HUES64 (cell line): ENCODE data around the gene HCN1.

ENCODE experiments used
- H3K27ac ChIP-seq: 2 replicates; pipeline ENCODE4 v1.7.0; 2013; ENCODE audit warnings: low read depth, low read length, inconsistent platforms
- H3K27me3 ChIP-seq: 2 replicates; pipeline ENCODE4 v1.6.1; 2013; ENCODE audit warnings: mild to moderate bottlenecking, low read length; ENCODE audit not compliant: insufficient read depth
- H3K36me3 ChIP-seq: 2 replicates; pipeline ENCODE4 v1.6.1; 2013; ENCODE audit warnings: mild to moderate bottlenecking, low read length; ENCODE audit not compliant: insufficient read depth
- H3K4me1 ChIP-seq: 2 replicates; pipeline ENCODE4 v1.6.1; 2013; ENCODE audit warnings: mild to moderate bottlenecking, low read length, moderate library complexity; ENCODE audit not compliant: insufficient read depth
- H3K4me3 ChIP-seq: 2 replicates; pipeline ENCODE4 v1.5.1; 2013; ENCODE audit warnings: mild to moderate bottlenecking, low read length, moderate library complexity
- H3K9ac ChIP-seq: 2 replicates; pipeline ENCODE4 v1.6.1; 2013; ENCODE audit warnings: mild to moderate bottlenecking, low read depth, low read length
- H3K9me3 ChIP-seq: 2 replicates; pipeline ENCODE4 v1.6.1; 2013; ENCODE audit warnings: low read depth, low read length; ENCODE audit not compliant: insufficient read depth
- WGBS: fragments of 150-250, 120-280 bp; methylation state at CpG from one replicate; pipeline ENCODE4 v1.1.7; 2013; ENCODE audit warnings: missing lambda C conversion rate; 5-methylcytosine and 5-hydroxymethylcytosine counted together

HCN1 gene

DNA sequence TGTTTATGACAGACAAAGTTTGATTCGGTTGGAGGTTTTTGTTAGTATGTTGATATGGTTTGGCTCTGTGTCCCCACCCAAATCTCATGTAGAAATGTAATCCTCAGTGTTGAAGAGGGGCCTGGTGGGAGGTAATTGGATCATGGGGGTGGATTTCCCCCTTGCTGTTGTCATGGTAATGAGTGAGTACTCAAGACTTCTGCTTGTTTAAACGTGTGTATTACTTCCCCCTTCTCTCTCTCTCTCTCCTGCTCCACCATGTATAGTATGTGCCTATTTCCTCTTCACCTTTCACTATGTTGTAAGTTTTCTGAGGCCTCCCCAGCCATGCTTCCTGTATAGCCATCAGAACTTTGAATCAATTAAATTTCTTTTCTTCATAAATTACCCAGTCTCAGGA is 415.1 kb downstream of the HCN1 start:
- Histone ChIP-seq H3K36me3 (peaks cover 2% of the 10 kb centered on the region), H3K9me3 (peaks cover 19% of the 10 kb centered on the region; the same call in 1 of the 2 replicates), H3K4me3 (no peak overlapping the region), H3K4me1 (peaks cover 38% of the 10 kb centered on the region), H3K27ac (no peak overlapping the region), H3K9ac (no peak overlapping the region), H3K27me3 (no peaks in the 10 kb centered on the region)
- 67% methylated on average over 2 of the region's 2 CpGs for WGBS

DNA sequence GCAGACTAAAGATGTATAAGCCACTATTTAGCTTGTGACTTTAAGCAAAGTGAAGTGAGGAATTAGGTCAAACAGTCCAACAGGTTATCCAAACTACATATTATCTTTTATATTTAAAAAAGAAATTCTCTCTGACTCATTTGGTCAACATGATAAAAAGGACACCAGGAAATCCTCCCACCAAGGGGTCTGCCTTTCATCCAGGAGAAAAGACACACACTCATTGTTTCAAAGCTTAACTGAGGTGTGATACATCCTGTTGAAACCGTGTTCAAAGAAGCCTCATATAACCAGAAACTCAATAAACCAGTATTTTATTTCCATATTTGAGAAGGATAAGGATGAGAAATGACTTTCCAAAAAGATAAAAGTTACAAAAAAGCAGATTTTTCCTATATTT is 417.1 kb downstream of the HCN1 start:
- no peak overlapping the region; the same call in 1 of the 2 replicates for H3K9ac ChIP-seq
- no CpG with 5 or more reads among the region's 1 CpG for WGBS

DNA sequence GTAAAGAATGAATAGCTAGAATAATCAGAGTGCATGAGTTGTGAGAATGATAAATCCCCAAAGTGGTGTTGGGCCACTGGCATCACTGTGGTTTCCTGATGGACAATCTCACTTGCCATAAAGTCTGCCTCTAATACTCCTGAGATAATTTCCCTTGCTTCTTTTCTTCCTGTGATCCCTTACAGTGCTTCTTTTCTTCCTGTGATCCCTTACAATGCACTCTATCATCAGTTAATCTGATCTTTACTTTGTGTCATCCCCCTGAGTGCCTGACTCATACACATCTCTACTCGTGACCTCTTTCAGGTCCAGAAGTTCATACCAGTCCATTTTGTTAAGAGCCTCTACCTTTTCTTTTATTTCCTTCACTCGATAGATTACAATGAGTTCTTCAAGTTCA is 418.3 kb downstream of the HCN1 start:
- Histone ChIP-seq H3K4me3 (no peak overlapping the region), H3K27me3 (no peaks in the 10 kb centered on the region), H3K9ac (no peak overlapping the region), H3K9me3 (peaks cover 17% of the 10 kb centered on the region; the same call in 1 of the 2 replicates), H3K4me1 (peaks cover 33% of the 10 kb centered on the region), H3K36me3 (peaks cover 2% of the 10 kb centered on the region), H3K27ac (no peak overlapping the region)
- 81% methylated on average over 1 of the region's 2 CpGs for WGBS

More for the DNA sequence above, 417.1 kb downstream of the HCN1 start:
- no peak overlapping the region for H3K4me3 ChIP-seq
- H3K27me3 ChIP-seq = no peaks in the 10 kb centered on the region
- peaks cover 2% of the 10 kb centered on the region for H3K36me3 ChIP-seq
- peaks cover 19% of the 10 kb centered on the region; the same call in 1 of the 2 replicates for H3K9me3 ChIP-seq
- H3K27ac ChIP-seq = peak overlapping the region; percentile 69
- peaks cover 33% of the 10 kb centered on the region for H3K4me1 ChIP-seq

DNA sequence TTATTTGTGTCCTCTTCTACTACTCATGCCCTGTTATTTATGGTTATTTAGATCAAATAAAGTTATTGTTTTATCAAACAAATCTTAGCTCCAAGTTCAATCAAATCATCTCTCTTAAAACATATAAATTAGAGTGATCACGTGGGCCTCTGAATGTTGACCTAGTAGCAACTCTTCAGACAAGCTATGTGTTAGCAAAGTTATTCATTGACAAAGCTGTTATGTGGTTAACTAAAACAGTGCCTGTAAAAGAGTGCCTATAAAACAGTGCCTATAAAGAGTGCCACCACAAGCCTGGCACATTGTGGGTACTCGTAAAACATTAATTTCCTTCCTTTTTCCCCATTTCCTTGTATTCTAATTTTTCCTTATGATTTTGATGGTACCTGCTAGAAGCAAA is 421.9 kb downstream of the HCN1 start:
- Histone ChIP-seq H3K4me3 (no peak overlapping the region), H3K4me1 (peaks cover 22% of the 10 kb centered on the region), H3K36me3 (no peaks in the 10 kb centered on the region), H3K9ac (no peak overlapping the region), H3K27me3 (no peaks in the 10 kb centered on the region), H3K9me3 (no peaks in the 10 kb centered on the region), H3K27ac (no peak overlapping the region)
- 90% methylated on average over 2 of the region's 2 CpGs for WGBS

DNA sequence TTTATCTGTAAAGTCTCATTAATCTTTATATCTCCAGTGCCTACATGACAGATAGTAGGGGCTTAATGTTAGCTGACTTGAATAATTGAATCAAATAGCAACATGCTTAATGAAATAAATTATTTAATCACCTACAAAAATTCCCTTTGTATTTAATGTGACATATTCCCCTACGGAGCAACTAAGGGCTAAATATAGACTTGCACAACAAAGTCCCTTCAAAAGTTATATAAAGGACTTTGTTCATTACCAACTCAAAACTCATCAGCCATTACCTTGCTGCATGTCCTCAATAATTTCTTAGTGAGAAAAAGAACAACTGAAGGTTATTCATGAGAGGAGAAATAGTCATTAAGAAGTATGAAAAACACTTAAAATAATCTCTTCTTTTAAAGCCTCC is 424.6 kb downstream of the HCN1 start:
- Histone ChIP-seq H3K9me3 (no peaks in the 10 kb centered on the region), H3K36me3 (no peaks in the 10 kb centered on the region), H3K9ac (no peak overlapping the region), H3K4me3 (no peak overlapping the region), H3K4me1 (no peaks in the 10 kb centered on the region; the same call in 1 of the 2 replicates), H3K27me3 (no peaks in the 10 kb centered on the region), H3K27ac (no peak overlapping the region)
- 90% methylated on average over 1 of the region's 1 CpG for WGBS

DNA sequence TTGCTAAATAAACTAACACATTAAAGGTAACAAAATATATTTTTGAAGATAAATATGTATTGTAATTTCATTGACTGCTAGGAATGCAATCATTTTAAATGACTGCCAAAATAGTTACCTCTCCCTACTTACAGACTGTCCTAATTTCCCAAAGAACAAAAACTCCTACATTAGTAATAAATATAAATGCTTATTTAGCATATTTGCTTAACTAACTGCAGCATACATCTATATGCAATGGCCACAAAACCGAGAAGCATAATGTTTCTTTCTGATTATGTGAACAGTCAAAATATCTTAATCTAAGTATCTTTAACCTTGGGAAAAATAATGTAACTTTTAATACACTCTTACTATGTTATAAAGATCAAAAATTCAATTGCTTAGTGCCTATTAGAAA is 431.7 kb downstream of the HCN1 start:
- H3K27me3 ChIP-seq = no peaks in the 10 kb centered on the region
- no peak overlapping the region for H3K4me3 ChIP-seq
- no peak overlapping the region for H3K9ac ChIP-seq
- H3K36me3 ChIP-seq = no peaks in the 10 kb centered on the region
- WGBS = no CpG with 5 or more reads among the region's 1 CpG
- peaks cover 4% of the 10 kb centered on the region; the same call in 1 of the 2 replicates for H3K4me1 ChIP-seq
- no peaks in the 10 kb centered on the region for H3K9me3 ChIP-seq
- no peak overlapping the region for H3K27ac ChIP-seq

DNA sequence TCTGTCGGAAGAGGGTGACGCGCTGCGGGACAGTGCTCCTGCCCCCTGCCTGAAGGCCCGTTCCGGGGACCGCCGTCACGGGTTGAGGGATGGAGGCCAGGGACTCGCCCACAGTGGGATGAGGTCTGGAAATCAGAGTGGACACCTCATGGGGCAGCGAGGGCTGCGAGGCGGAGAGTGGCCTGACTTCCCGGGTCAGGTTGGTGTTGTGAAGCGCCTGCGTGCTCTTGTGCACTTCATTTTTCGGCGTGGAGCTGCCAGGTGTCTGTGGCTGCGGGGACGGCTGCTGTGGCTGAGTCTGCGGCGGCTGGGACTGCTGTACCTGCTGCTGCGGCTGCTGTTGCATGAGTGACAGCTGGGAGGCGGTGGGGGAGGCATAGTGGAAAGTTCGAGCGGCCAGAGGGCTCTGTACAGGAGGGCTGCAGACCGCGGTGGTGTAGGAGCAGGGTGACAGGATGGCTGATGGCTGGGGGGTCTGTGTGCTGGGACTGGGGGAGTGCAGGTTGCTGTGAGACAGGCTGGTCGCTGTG is 434.1 kb downstream of the HCN1 start:
- 96% methylated on average over 29 of the region's 29 CpGs for WGBS
- peaks cover 4% of the 10 kb centered on the region; the same call in 1 of the 2 replicates for H3K4me1 ChIP-seq
- H3K36me3 ChIP-seq = no peaks in the 10 kb centered on the region
- no peak overlapping the region for H3K27ac ChIP-seq
- H3K9ac ChIP-seq = no peak overlapping the region
- H3K9me3 ChIP-seq = no peaks in the 10 kb centered on the region
- H3K27me3 ChIP-seq = no peaks in the 10 kb centered on the region
- no peak overlapping the region for H3K4me3 ChIP-seq

DNA sequence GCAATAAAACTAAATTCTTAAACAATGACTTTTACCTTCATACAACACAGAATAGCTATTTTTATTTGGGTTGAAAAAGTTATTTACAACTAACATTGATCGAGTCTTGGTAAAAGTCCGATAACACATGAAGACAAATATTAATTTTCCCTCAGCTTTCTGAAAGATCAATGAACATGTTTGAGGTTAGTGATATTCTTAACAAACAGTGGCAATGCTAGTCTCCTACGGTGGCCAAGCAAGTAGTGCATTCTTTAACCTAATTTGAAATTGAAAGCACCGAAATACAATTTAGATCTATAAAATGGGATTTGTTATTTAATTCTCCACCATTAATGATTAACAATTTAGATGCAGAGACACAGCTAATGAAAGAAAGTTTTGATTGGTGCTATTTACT is 435.1 kb downstream of the HCN1 start:
- H3K27me3 ChIP-seq = no peaks in the 10 kb centered on the region
- H3K4me3 ChIP-seq = no peak overlapping the region
- no peaks in the 10 kb centered on the region for H3K36me3 ChIP-seq
- H3K9me3 ChIP-seq = no peaks in the 10 kb centered on the region
- no peak overlapping the region for H3K9ac ChIP-seq
- peaks cover 4% of the 10 kb centered on the region; the same call in 1 of the 2 replicates for H3K4me1 ChIP-seq
- no peak overlapping the region for H3K27ac ChIP-seq
- 88% methylated on average over 1 of the region's 4 CpGs for WGBS

DNA sequence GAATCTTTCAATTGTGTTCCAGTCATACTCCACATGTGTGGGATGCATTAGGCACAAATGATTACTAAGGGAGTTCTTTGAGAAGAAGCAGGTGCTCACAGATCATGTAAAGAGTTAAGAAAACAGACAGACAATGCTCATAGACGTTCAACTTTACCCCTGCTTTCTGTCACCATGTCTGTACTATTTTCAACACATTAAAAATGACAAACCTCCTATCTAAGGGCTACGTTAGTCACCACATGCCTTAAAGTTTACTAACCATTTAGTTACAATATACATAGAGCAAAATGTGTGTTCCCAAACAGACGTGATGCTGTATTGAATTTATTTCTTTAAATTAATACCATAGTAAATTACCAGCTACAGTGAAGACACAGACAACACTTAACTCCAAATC is 435.9 kb downstream of the HCN1 start:
- Histone ChIP-seq H3K4me1 (peaks cover 4% of the 10 kb centered on the region; the same call in 1 of the 2 replicates), H3K4me3 (no peak overlapping the region), H3K27me3 (no peaks in the 10 kb centered on the region), H3K9ac (no peak overlapping the region), H3K36me3 (no peaks in the 10 kb centered on the region), H3K9me3 (no peaks in the 10 kb centered on the region), H3K27ac (no peak overlapping the region)
- WGBS = 84% methylated on average over 2 of the region's 3 CpGs

DNA sequence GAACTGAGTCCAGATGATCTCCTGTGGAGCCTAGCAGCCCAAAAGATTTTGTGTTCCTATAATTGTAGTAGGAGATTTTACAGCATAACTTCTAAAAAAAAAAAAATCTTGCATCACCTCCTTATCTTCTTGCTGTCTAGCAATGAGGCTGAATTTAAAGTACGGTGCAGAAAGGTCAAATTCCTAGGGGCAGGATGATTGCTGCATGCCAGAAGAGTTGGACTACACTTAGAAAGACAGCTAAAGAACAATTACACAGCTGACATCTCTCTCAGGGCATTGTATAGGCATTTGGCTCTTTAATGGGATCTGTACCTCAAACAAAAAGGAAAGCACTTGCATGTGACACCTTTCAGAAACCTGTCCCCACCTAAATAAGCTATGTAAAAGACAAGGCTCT is 443.2 kb downstream of the HCN1 start:
- Histone ChIP-seq H3K9me3 (peaks cover 17% of the 10 kb centered on the region), H3K4me1 (peaks cover 7% of the 10 kb centered on the region; the same call in 1 of the 2 replicates), H3K36me3 (no peaks in the 10 kb centered on the region), H3K27me3 (no peaks in the 10 kb centered on the region), H3K27ac (no peak overlapping the region), H3K9ac (no peak overlapping the region), H3K4me3 (no peak overlapping the region)
- WGBS = 93% methylated on average over 1 of the region's 1 CpG

DNA sequence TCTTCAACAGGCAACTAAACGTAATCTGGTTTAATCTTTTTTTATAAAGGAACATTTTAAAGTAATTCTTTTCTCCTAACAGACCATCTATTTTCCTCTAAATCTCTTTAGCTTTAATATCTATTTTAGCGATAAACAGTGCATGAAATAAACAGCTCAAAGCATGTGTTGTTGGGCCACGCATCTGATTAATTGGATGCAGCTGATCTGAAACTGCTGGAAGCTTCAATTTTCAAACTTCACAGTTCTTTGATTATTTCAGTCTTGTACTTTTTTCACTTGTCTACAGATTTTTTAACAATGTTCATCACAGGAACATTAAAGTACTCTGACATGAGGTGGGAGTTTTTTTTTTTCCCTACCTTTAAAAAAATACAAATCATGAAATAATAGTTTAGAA is 443.6 kb downstream of the HCN1 start:
- Histone ChIP-seq H3K36me3 (no peaks in the 10 kb centered on the region), H3K27me3 (no peaks in the 10 kb centered on the region), H3K9me3 (peaks cover 17% of the 10 kb centered on the region), H3K27ac (no peak overlapping the region), H3K4me3 (no peak overlapping the region), H3K4me1 (peaks cover 7% of the 10 kb centered on the region; the same call in 1 of the 2 replicates), H3K9ac (no peak overlapping the region)
- WGBS = 98% methylated on average over 3 of the region's 3 CpGs

DNA sequence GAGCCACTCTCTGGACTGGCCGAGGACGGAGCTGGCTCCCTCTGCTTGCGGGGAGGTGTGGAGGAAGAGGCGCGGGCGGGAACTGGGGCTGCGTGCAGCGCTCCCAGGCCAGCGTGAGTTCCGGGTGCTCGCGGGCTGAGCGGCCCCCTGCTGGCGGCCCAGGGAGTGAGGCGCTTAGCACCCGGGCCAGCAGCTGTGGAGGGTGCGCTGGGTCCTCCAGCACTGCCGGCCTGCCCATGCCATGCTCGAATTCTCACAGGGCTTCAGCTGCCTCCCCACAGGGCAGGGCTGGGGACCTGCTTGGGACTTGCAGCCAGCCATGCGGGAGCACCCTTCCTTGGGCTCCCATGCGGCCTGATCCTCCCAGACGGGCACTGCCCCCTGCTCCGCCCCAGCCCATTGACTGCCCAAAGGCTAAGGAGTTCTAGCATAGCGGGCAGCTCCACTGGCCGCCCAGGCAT is 470.6 kb downstream of the HCN1 start:
- H3K9me3 ChIP-seq = no peaks in the 10 kb centered on the region
- H3K27ac ChIP-seq = no peak overlapping the region
- 94% methylated on average over 25 of the region's 25 CpGs for WGBS
- no peaks in the 10 kb centered on the region for H3K27me3 ChIP-seq
- H3K4me1 ChIP-seq = no peaks in the 10 kb centered on the region
- no peak overlapping the region for H3K4me3 ChIP-seq
- H3K9ac ChIP-seq = no peak overlapping the region
- H3K36me3 ChIP-seq = no peaks in the 10 kb centered on the region
